ENCODE results near the gene URB2.

Gene URB2

GRCh38 chr1:229661897-229662296 is 35.9 kb downstream of the URB2 start:
- Histone ChIP-seq H3K4me2 (ENCODE audit: low read depth, low read length, poor library complexity, severe bottlenecking) (no peak overlapping the region), H2AFZ (ENCODE audit: low read length) (no peak overlapping the region), H3K27me3 (ENCODE audit: insufficient read depth, low read length, poor library complexity, severe bottlenecking) (no peaks in the 10 kb centered on the region), H3K9ac (ENCODE audit: low read depth, low read length, poor library complexity, severe bottlenecking) (no peak overlapping the region), H3K9me3 (ENCODE audit: insufficient read depth, low read depth, low read length) (no peaks in the 10 kb centered on the region), H3F3A (ENCODE audit: low read depth) (no peaks in the 10 kb centered on the region), H3K4me3 (ENCODE audit: low read length, poor library complexity, severe bottlenecking) (no peak overlapping the region), H4K20me1 (ENCODE audit: insufficient read depth, low read length, poor library complexity, severe bottlenecking) (no peaks in the 10 kb centered on the region), H3K4me1 (ENCODE audit: insufficient read depth, low read length, poor library complexity, severe bottlenecking) (no peaks in the 10 kb centered on the region), H3K36me3 (ENCODE audit: insufficient read depth, low read length) (peaks cover 44% of the 10 kb centered on the region), H3K79me2 (ENCODE audit: insufficient read depth, low read length) (no peaks in the 10 kb centered on the region), H3K9me2 (replicated peaks; ENCODE audit: low read depth, low read length) (no peaks in the 10 kb centered on the region)
- no peak for TF ChIP-seq CTCF (conservative IDR thresholded peaks at IDR 0.05; ENCODE audit: low read length)

GRCh38 chr1:229664133-229664689 is 38.2 kb downstream of the URB2 start:
- no peaks in the 10 kb centered on the region for H3K9me3 ChIP-seq (ENCODE audit: insufficient read depth, low read depth, low read length)
- no peaks in the 10 kb centered on the region for H3F3A ChIP-seq (ENCODE audit: low read depth)
- H3K36me3 ChIP-seq (ENCODE audit: insufficient read depth, low read length), result peaks cover 22% of the 10 kb centered on the region
- no peaks in the 10 kb centered on the region for H3K4me1 ChIP-seq (ENCODE audit: insufficient read depth, low read length, poor library complexity, severe bottlenecking)
- no peaks in the 10 kb centered on the region for H3K79me2 ChIP-seq (ENCODE audit: insufficient read depth, low read length)
- no peaks in the 10 kb centered on the region for H4K20me1 ChIP-seq (ENCODE audit: insufficient read depth, low read length, poor library complexity, severe bottlenecking)
- no peaks in the 10 kb centered on the region for H3K27me3 ChIP-seq (ENCODE audit: insufficient read depth, low read length, poor library complexity, severe bottlenecking)
- no peak overlapping the region for H2AFZ ChIP-seq (ENCODE audit: low read length)
- no peak overlapping the region for H3K4me2 ChIP-seq (ENCODE audit: low read depth, low read length, poor library complexity, severe bottlenecking)
- TF ChIP-seq EZH2phosphoT487 (IDR thresholded peaks at IDR 0.05; ENCODE audit: borderline replicate concordance) (no peak), CTCF (conservative IDR thresholded peaks at IDR 0.05; ENCODE audit: low read length) (no peak)
- no peaks in the 10 kb centered on the region for H3K9me2 ChIP-seq (replicated peaks; ENCODE audit: low read depth, low read length)
- H3K9ac ChIP-seq (ENCODE audit: low read depth, low read length, poor library complexity, severe bottlenecking), result no peak overlapping the region
- no peak overlapping the region for H3K4me3 ChIP-seq (ENCODE audit: low read length, poor library complexity, severe bottlenecking)

- no peaks in the 10 kb centered on the region for H4K20me1 ChIP-seq (ENCODE audit: insufficient read depth, low read length, poor library complexity, severe bottlenecking)
- H3K79me2 ChIP-seq (ENCODE audit: insufficient read depth, low read length), result no peaks in the 10 kb centered on the region
- no peaks in the 10 kb centered on the region for H3K4me1 ChIP-seq (ENCODE audit: insufficient read depth, low read length, poor library complexity, severe bottlenecking)
- no peak overlapping the region for H3K9ac ChIP-seq (ENCODE audit: low read depth, low read length, poor library complexity, severe bottlenecking)
- no peaks in the 10 kb centered on the region for H3K9me3 ChIP-seq (ENCODE audit: insufficient read depth, low read depth, low read length)
- no peak overlapping the region for H3K4me2 ChIP-seq (ENCODE audit: low read depth, low read length, poor library complexity, severe bottlenecking)
- H2AFZ ChIP-seq (ENCODE audit: low read length), result no peak overlapping the region
- no peaks in the 10 kb centered on the region for H3K27me3 ChIP-seq (ENCODE audit: insufficient read depth, low read length, poor library complexity, severe bottlenecking)
- no peaks in the 10 kb centered on the region for H3K9me2 ChIP-seq (replicated peaks; ENCODE audit: low read depth, low read length)
- peaks cover 7% of the 10 kb centered on the region; the same call in 1 of the 2 replicates for H3K36me3 ChIP-seq (ENCODE audit: insufficient read depth, low read length)
- no peaks in the 10 kb centered on the region for H3F3A ChIP-seq (ENCODE audit: low read depth)
- TF ChIP-seq CTCF (conservative IDR thresholded peaks at IDR 0.05; ENCODE audit: low read length) (no peak), EZH2phosphoT487 (IDR thresholded peaks at IDR 0.05; ENCODE audit: borderline replicate concordance) (no peak)
- H3K4me3 ChIP-seq (ENCODE audit: low read length, poor library complexity, severe bottlenecking), result no peak overlapping the region
Observed at GRCh38 chr1:229665912-229666558, 40.0 kb downstream of the URB2 start.

Measured in Loucy (cell line).